Measurements from ENCODE around the gene MVB12B.

DNA sequence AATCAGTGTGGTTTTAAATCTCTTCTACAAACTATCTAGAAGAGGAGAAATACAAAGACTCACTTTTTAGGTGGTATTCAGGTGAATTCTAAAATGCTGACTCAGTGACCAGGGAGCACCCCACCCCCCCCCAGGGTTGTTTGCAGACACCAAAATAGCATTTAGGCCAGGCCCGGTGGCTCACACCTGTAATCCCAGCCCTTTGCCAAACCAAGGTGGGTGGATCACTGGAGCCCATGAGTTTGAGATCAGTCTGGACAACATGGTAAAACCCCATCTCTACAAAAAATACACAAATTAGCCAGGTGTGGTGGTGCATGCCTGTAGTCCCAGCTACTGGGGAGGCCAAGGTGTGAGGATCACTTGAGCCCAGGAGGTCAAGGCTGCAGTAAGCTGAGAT lies 168.1 kb downstream of the MVB12B start:
- no peak for TF ChIP-seq POLR2AphosphoS5 (IDR thresholded peaks at IDR 0.05; ENCODE audit: low read depth, low read length)
- TF ChIP-seq, protein P1, sequence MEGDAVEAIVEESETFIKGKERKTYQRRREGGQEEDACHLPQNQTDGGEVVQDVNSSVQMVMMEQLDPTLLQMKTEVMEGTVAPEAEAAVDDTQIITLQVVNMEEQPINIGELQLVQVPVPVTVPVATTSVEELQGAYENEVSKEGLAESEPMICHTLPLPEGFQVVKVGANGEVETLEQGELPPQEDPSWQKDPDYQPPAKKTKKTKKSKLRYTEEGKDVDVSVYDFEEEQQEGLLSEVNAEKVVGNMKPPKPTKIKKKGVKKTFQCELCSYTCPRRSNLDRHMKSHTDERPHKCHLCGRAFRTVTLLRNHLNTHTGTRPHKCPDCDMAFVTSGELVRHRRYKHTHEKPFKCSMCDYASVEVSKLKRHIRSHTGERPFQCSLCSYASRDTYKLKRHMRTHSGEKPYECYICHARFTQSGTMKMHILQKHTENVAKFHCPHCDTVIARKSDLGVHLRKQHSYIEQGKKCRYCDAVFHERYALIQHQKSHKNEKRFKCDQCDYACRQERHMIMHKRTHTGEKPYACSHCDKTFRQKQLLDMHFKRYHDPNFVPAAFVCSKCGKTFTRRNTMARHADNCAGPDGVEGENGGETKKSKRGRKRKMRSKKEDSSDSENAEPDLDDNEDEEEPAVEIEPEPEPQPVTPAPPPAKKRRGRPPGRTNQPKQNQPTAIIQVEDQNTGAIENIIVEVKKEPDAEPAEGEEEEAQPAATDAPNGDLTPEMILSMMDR (IDR thresholded peaks at IDR 0.05; ENCODE audit: control extremely low read depth in 1 of 3, insufficient read depth in 1 of 3, low read depth in 1 of 3, low read length in 3 of 3): no peak
- no peak for TF ChIP-seq EGR1 (IDR thresholded peaks at IDR 0.05; ENCODE audit: borderline replicate concordance, low read depth, low read length)
- no peak for TF ChIP-seq SRF (IDR thresholded peaks at IDR 0.05; ENCODE audit: low read depth, low read length)
- TF ChIP-seq HDAC6 (IDR thresholded peaks at IDR 0.05; ENCODE audit: low read depth, low read length): no peak
- TF ChIP-seq POLR2A (IDR thresholded peaks at IDR 0.05; ENCODE audit: control extremely low read depth in 1 of 2, low read depth in 2 of 2, low read length in 2 of 2): no peak
- no peak for TF ChIP-seq EZH2 (IDR thresholded peaks at IDR 0.05; ENCODE audit: low read depth, low read length, severe bottlenecking)
- no peak for TF ChIP-seq SIN3A (conservative IDR thresholded peaks at IDR 0.05 in 1 of 2, IDR thresholded peaks at IDR 0.05 in 1 of 2; ENCODE audit: low read depth in 1 of 2, low read length in 2 of 2)
- no peak for TF ChIP-seq CHD1 (IDR thresholded peaks at IDR 0.05; ENCODE audit: low read depth, low read length)
- TF ChIP-seq KDM1A (IDR thresholded peaks at IDR 0.05; ENCODE audit: borderline replicate concordance, low read length): no peak
- no peak for TF ChIP-seq GABPA (IDR thresholded peaks at IDR 0.05; ENCODE audit: borderline replicate concordance, insufficient read depth, low read length)
